Keratinocyte (primary cell): ENCODE measurements around the gene SPATA13. TPM values are rescaled to one million over a fixed set of nuclear protein-coding genes. Genes with fewer than 3 reads are reported as not detected.

ENCODE experiments used
- DNase-seq: peaks from one replicate; pipeline ENCODE4 v3.0.0-alpha.2; 2011; ENCODE audit warnings: low read depth, missing footprints, low spot score
- FAIRE-seq: peaks from 2 replicates; lab custom pipeline; 2011; peaks lifted over from hg19 to GRCh38; lab: Jason Lieb, UNC
- H2AFZ ChIP-seq: 2 replicates; pipeline ENCODE4 v1.6.0; 2012; ENCODE audit warnings: low read length, control low read depth, inconsistent platforms; ENCODE audit not compliant: control insufficient read depth
- H3K27ac ChIP-seq: 2 replicates; pipeline ENCODE4 v1.5.1; 2011; ENCODE audit warnings: low read length; ENCODE audit not compliant: control insufficient read depth, insufficient read depth
- H3K27me3 ChIP-seq: 3 replicates; pipeline ENCODE4 v1.6.0; 2011; ENCODE audit warnings: low read length; ENCODE audit not compliant: control insufficient read depth, insufficient read depth; ENCODE audit errors: extremely low read depth
- H3K36me3 ChIP-seq, 2 experiments: 2 replicates in 1 of 2; 3 replicates in 1 of 2; pipeline ENCODE4 v1.5.1; 2011; ENCODE audit warnings: low read length in 2 of 2, mild to moderate bottlenecking in 1 of 2; ENCODE audit not compliant: control insufficient read depth in 2 of 2, insufficient read depth in 2 of 2; ENCODE audit errors: extremely low read depth in 1 of 2
- H3K4me1 ChIP-seq: 3 replicates; pipeline ENCODE4 v1.5.1; 2011; ENCODE audit warnings: low read length; ENCODE audit not compliant: control insufficient read depth, insufficient read depth; ENCODE audit errors: extremely low read depth
- H3K4me2 ChIP-seq: 3 replicates; pipeline ENCODE4 v1.6.0; 2011; ENCODE audit warnings: low read depth, low read length; ENCODE audit not compliant: control insufficient read depth, insufficient read depth; ENCODE audit errors: extremely low read depth
- H3K4me3 ChIP-seq, 3 experiments: fragments of 200-600 bp in 1 of 3; sonication (generic) in 1 of 3; 2 replicates in 2 of 3; 3 replicates in 1 of 3; pipeline ENCODE4 v1.5.1; 2011 to 2016; ENCODE audit warnings: low read length in 3 of 3, mild to moderate bottlenecking in 3 of 3, control low read depth in 2 of 3, inconsistent platforms in 1 of 3, low read depth in 1 of 3, mixed read lengths in 1 of 3, mixed run types in 1 of 3, moderate library complexity in 1 of 3; ENCODE audit not compliant: control insufficient read depth in 2 of 3, insufficient read depth in 2 of 3; ENCODE audit errors: extremely low read depth in 1 of 3
- H3K79me2 ChIP-seq: 2 replicates; pipeline ENCODE4 v1.6.0; 2012; ENCODE audit warnings: low read length; ENCODE audit not compliant: control insufficient read depth, insufficient read depth
- H3K9ac ChIP-seq: 3 replicates; pipeline ENCODE4 v1.6.0; 2011; ENCODE audit warnings: low read length; ENCODE audit not compliant: control insufficient read depth, insufficient read depth; ENCODE audit errors: extremely low read depth
- H3K9me1 ChIP-seq: 3 replicates; pipeline ENCODE4 v1.6.0; 2011; ENCODE audit warnings: low read length; ENCODE audit not compliant: control insufficient read depth, insufficient read depth; ENCODE audit errors: extremely low read depth
- H3K9me3 ChIP-seq: 2 replicates; pipeline ENCODE4 v1.5.1; 2012; ENCODE audit warnings: low read depth, low read length; ENCODE audit not compliant: control insufficient read depth
- H4K20me1 ChIP-seq: 3 replicates; pipeline ENCODE4 v1.6.0; 2011; ENCODE audit warnings: low read length; ENCODE audit not compliant: control insufficient read depth, insufficient read depth; ENCODE audit errors: extremely low read depth
- EZH2 ChIP-seq: IDR thresholded peaks from one replicate; pipeline ENCODE4 v1.6.1; 2012; ENCODE audit warnings: inconsistent platforms, mild to moderate bottlenecking, low read length, moderate library complexity
- dilution Hi-C: fragments of 300-500 bp; cut with MboI; formaldehyde crosslinking; loops from one replicate; pipeline ENCODE4 v1.7.0; 2020; ENCODE audit warnings: low sequenced_read_pairs; ENCODE audit not compliant: extremely low pct_ligation_motif_present
- polyA plus RNA-seq, 5 experiments: library from polyadenylated mRNA; depleted of rRNA in 3 of 5; stranded (reverse) in 3 of 5; stranded (forward) in 1 of 5; unstranded in 1 of 5; fragments of >200 nt; gene quantifications; 1 replicate in 1 of 5; 2 replicates in 3 of 5; 3 replicates in 1 of 5; pipeline versions ENCODE4 v1.2.1 to v1.2.3, GENCODE V29; 2011 to 2012; ENCODE audit warnings: missing spikeins in 2 of 5, low read depth in 1 of 5, low replicate concordance in 1 of 5
- TF ChIP-seq, protein P1 (sequence below), 3 experiments: IDR thresholded peaks in 1 of 3; conservative IDR thresholded peaks in 1 of 3; optimal IDR thresholded peaks in 1 of 3; 2 replicates in 2 of 3; 3 replicates in 1 of 3; pipeline versions ENCODE3 to v1.5.1; 2011; ENCODE audit warnings: low read length in 3 of 3, mild to moderate bottlenecking in 3 of 3, moderate library complexity in 2 of 3, control low read depth in 1 of 3, inconsistent platforms in 1 of 3; ENCODE audit not compliant: insufficient read depth in 2 of 3; ENCODE audit errors: extremely low read depth in 1 of 3

Gene SPATA13
- polyA plus RNA-seq, 1 donor (not counting 4 experiments of a cell fraction or from before 2014, with no cell fraction given): 1.2 TPM

DNA sequence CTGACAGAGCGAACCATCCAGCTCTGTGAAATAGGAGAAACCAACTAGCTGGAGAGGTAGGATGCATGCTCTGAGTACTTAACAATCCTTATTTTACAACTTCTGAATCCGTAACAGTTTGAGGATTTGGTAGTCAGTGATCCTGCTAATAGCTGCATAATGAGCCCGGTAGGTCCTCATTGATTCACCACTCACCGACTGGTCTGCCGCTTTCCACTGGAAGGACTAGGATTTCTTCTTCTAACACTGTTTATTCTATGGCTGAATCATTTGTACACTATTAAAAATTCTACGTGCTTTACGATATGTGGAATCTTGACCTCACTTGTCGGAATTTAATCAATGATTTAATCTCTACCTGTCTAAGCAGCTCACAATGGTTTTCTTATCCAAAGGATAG, 33.9 kb downstream of the SPATA13 start:
- no peak for FAIRE-seq
- TF ChIP-seq EZH2: no peak
- TF ChIP-seq, protein P1, sequence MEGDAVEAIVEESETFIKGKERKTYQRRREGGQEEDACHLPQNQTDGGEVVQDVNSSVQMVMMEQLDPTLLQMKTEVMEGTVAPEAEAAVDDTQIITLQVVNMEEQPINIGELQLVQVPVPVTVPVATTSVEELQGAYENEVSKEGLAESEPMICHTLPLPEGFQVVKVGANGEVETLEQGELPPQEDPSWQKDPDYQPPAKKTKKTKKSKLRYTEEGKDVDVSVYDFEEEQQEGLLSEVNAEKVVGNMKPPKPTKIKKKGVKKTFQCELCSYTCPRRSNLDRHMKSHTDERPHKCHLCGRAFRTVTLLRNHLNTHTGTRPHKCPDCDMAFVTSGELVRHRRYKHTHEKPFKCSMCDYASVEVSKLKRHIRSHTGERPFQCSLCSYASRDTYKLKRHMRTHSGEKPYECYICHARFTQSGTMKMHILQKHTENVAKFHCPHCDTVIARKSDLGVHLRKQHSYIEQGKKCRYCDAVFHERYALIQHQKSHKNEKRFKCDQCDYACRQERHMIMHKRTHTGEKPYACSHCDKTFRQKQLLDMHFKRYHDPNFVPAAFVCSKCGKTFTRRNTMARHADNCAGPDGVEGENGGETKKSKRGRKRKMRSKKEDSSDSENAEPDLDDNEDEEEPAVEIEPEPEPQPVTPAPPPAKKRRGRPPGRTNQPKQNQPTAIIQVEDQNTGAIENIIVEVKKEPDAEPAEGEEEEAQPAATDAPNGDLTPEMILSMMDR (optimal IDR thresholded peaks at IDR 0.05 in 1 of 3, IDR thresholded peaks at IDR 0.05 in 1 of 3, conservative IDR thresholded peaks at IDR 0.05 in 1 of 3; ENCODE audit: extremely low read depth in 1 of 3, insufficient read depth in 2 of 3, low read length in 3 of 3): no peak
- Histone ChIP-seq H3K4me2 (no peak overlapping the region), H4K20me1 (no peaks in the 10 kb centered on the region), H3K36me3 (no peaks in the 10 kb centered on the region), H3K27me3 (no peaks in the 10 kb centered on the region), H3K4me3 (no peak overlapping the region), H3K9ac (no peak overlapping the region), H3K9me3 (no peaks in the 10 kb centered on the region), H3K9me1 (no peaks in the 10 kb centered on the region), H3K4me1 (no peaks in the 10 kb centered on the region), H3K27ac (no peak overlapping the region), H2AFZ (no peak overlapping the region), H3K79me2 (no peaks in the 10 kb centered on the region)
- dilution Hi-C loops: no loop called here
- DNase-seq: no peak

DNA sequence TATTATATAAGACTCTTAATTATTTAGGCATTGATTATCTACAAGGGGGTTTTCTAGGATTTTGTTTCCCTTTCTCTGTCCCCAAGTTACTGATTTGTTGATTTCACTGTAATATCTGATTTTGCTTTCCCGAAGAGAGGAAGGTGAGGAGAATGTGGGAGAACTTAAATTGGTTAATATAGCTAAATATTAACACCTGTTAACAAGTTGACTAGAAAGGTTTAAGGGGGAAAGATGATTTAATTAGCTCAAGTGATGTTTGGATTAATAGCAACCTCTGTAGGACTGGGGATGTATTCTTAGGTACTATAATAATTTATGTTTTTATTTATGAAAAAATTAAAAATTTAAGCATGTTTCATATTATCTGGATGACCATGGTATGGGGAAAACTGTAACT, 35.1 kb downstream of the SPATA13 start:
- Histone ChIP-seq H3K9ac (no peak overlapping the region), H3K4me2 (no peak overlapping the region), H3K27me3 (no peaks in the 10 kb centered on the region), H3K9me3 (no peaks in the 10 kb centered on the region), H3K4me3 (no peak overlapping the region), H3K36me3 (no peaks in the 10 kb centered on the region), H3K79me2 (no peaks in the 10 kb centered on the region), H3K27ac (no peak overlapping the region), H3K9me1 (no peaks in the 10 kb centered on the region), H3K4me1 (no peaks in the 10 kb centered on the region), H4K20me1 (no peaks in the 10 kb centered on the region), H2AFZ (no peak overlapping the region)
- DNase-seq: no peak
- dilution Hi-C loops: no loop called here
- FAIRE-seq: no peak
- no peak for TF ChIP-seq EZH2
- TF ChIP-seq, protein P1 (optimal IDR thresholded peaks at IDR 0.05 in 1 of 3, IDR thresholded peaks at IDR 0.05 in 1 of 3, conservative IDR thresholded peaks at IDR 0.05 in 1 of 3; ENCODE audit: extremely low read depth in 1 of 3, insufficient read depth in 2 of 3, low read length in 3 of 3): no peak
